ENCODE results near the gene UCP3.

- TF ChIP-seq CTCF (IDR thresholded peaks at IDR 0.05): no peak
- no peak for TF ChIP-seq POLR2A (IDR thresholded peaks at IDR 0.05)
These were observed 2.6 kb upstream of the UCP3 start for GRCh38 chr11:74011360-74012073.
